Mucosa of stomach (tissue), 1 donor: ENCODE measurements around the gene APAF1.
"Not testable (repeated sequence)": the region's sequence is repeated elsewhere in the genome, so short reads cannot be mapped to it uniquely, and the experiment has no call there.

Experiments
- H3K27me3 ChIP-seq: one replicate; pipeline ENCODE4 v1.7.0; 2013; ENCODE audit warnings: mild to moderate bottlenecking, low read length; ENCODE audit not compliant: control insufficient read depth, insufficient read depth
- H3K36me3 ChIP-seq: one replicate; pipeline ENCODE4 v1.7.0; 2013; ENCODE audit warnings: low read length; ENCODE audit not compliant: control insufficient read depth, insufficient read depth
- H3K4me1 ChIP-seq: one replicate; pipeline ENCODE4 v1.7.0; 2013; ENCODE audit warnings: mild to moderate bottlenecking, low read length; ENCODE audit not compliant: control insufficient read depth, insufficient read depth
- H3K4me3 ChIP-seq: one replicate; pipeline ENCODE4 v1.7.0; 2013; ENCODE audit warnings: low read length
- H3K9ac ChIP-seq: one replicate; pipeline ENCODE4 v1.7.0; 2013; ENCODE audit warnings: mild to moderate bottlenecking, low read length, moderate library complexity
- H3K9me3 ChIP-seq: one replicate; pipeline ENCODE4 v1.7.0; 2013; ENCODE audit warnings: mild to moderate bottlenecking, low read length, moderate library complexity; ENCODE audit not compliant: control insufficient read depth
- donor health status: Pancreatic carcinoma.

APAF1 gene

GRCh38 chr12:98644712-98645571 is at the start of gene APAF1, which contains the start of gene IKBIP:
APAF1 (plus strand) TSS chr12:98645290; CDS start chr12:98648360, 3,070 bp downstream.
IKBIP (minus strand) TSS chr12:98644788; CDS start chr12:98644701, 87 bp downstream.
- Histone ChIP-seq H3K9ac (peak within 1 kb of the TSS; percentile 94), H3K27me3 (no peaks in the 10 kb centered on the region), H3K4me1 (no peaks in the 10 kb centered on the region), H3K9me3 (no peaks in the 10 kb centered on the region), H3K36me3 (peaks cover 3% of the 10 kb centered on the region), H3K4me3 (peak within 1 kb of the TSS; percentile 91)

- H3K9ac ChIP-seq, H3K4me1 ChIP-seq, H3K9me3 ChIP-seq, H3K27me3 ChIP-seq, H3K4me3 ChIP-seq: not testable (repeated sequence)
- H3K36me3 ChIP-seq: peaks cover 18% of the 10 kb centered on the region
Observed at GRCh38 chr12:98597313-98597712, 47.8 kb upstream of the APAF1 start.

- Histone ChIP-seq H3K9ac (no peak overlapping the region), H3K36me3 (peaks cover 18% of the 10 kb centered on the region)
Observed at GRCh38 chr12:98601924-98602323, 43.2 kb upstream of the APAF1 start.

GRCh38 chr12:98606359-98606988 is 38.6 kb upstream of the APAF1 start:
- no peaks in the 10 kb centered on the region for H3K9me3 ChIP-seq
- no peaks in the 10 kb centered on the region for H3K27me3 ChIP-seq
- no peaks in the 10 kb centered on the region for H3K36me3 ChIP-seq
- H3K9ac ChIP-seq: no peak overlapping the region
- no peak overlapping the region for H3K4me3 ChIP-seq
- no peaks in the 10 kb centered on the region for H3K4me1 ChIP-seq

More at GRCh38 chr12:98601924-98602323, 43.2 kb upstream of the APAF1 start:
- Histone ChIP-seq H3K9me3 (no peaks in the 10 kb centered on the region), H3K4me3 (no peak overlapping the region), H3K27me3 (no peaks in the 10 kb centered on the region), H3K4me1 (no peaks in the 10 kb centered on the region)

GRCh38 chr12:98610596-98610995 is 34.5 kb upstream of the APAF1 start:
- no peaks in the 10 kb centered on the region for H3K9me3 ChIP-seq
- H3K36me3 ChIP-seq: no peaks in the 10 kb centered on the region
- no peak overlapping the region for H3K9ac ChIP-seq
- H3K4me3 ChIP-seq: no peak overlapping the region
- H3K27me3 ChIP-seq: no peaks in the 10 kb centered on the region
- no peaks in the 10 kb centered on the region for H3K4me1 ChIP-seq

GRCh38 chr12:98612696-98613334 is 32.3 kb upstream of the APAF1 start:
- Histone ChIP-seq H3K27me3 (no peaks in the 10 kb centered on the region), H3K9ac (no peak overlapping the region), H3K36me3 (no peaks in the 10 kb centered on the region), H3K4me3 (no peak overlapping the region), H3K4me1 (no peaks in the 10 kb centered on the region), H3K9me3 (no peaks in the 10 kb centered on the region)

GRCh38 chr12:98618952-98619351 is 26.1 kb upstream of the APAF1 start:
- no peaks in the 10 kb centered on the region for H3K4me1 ChIP-seq
- no peaks in the 10 kb centered on the region for H3K27me3 ChIP-seq
- H3K9ac ChIP-seq: no peak overlapping the region
- H3K36me3 ChIP-seq: no peaks in the 10 kb centered on the region
- H3K9me3 ChIP-seq: no peaks in the 10 kb centered on the region
- H3K4me3 ChIP-seq: no peak overlapping the region

GRCh38 chr12:98635657-98636323 is 9.3 kb upstream of the APAF1 start:
- Histone ChIP-seq H3K27me3 (no peaks in the 10 kb centered on the region), H3K36me3 (no peaks in the 10 kb centered on the region), H3K4me1 (no peaks in the 10 kb centered on the region), H3K9ac (no peak overlapping the region), H3K4me3 (no peak overlapping the region), H3K9me3 (no peaks in the 10 kb centered on the region)

GRCh38 chr12:98637068-98637467 is 8.0 kb upstream of the APAF1 start:
- H3K4me3 ChIP-seq: no peak overlapping the region
- H3K36me3 ChIP-seq: no peaks in the 10 kb centered on the region
- no peak overlapping the region for H3K9ac ChIP-seq
- no peaks in the 10 kb centered on the region for H3K27me3 ChIP-seq
- no peaks in the 10 kb centered on the region for H3K9me3 ChIP-seq
- H3K4me1 ChIP-seq: no peaks in the 10 kb centered on the region

GRCh38 chr12:98638009-98638408 is 7.1 kb upstream of the APAF1 start:
- H3K9me3 ChIP-seq: no peaks in the 10 kb centered on the region

GRCh38 chr12:98639491-98639890 is 5.6 kb upstream of the APAF1 start:
- no peaks in the 10 kb centered on the region for H3K27me3 ChIP-seq
- H3K4me3 ChIP-seq: no peak overlapping the region
- no peaks in the 10 kb centered on the region for H3K9me3 ChIP-seq
- no peaks in the 10 kb centered on the region for H3K36me3 ChIP-seq
- no peak overlapping the region for H3K9ac ChIP-seq
- no peaks in the 10 kb centered on the region for H3K4me1 ChIP-seq

More at GRCh38 chr12:98638009-98638408, 7.1 kb upstream of the APAF1 start:
- Histone ChIP-seq H3K9ac (no peak overlapping the region), H3K4me3 (no peak overlapping the region), H3K27me3 (no peaks in the 10 kb centered on the region), H3K4me1 (no peaks in the 10 kb centered on the region), H3K36me3 (no peaks in the 10 kb centered on the region)
